Mesenteric fat pad (tissue), 1 donor: ENCODE data around the gene MTERF1. TPM values are rescaled to one million over a fixed set of nuclear protein-coding genes. Genes with fewer than 3 reads are reported as not detected.
"Not testable (repeated sequence)": the region's sequence is repeated elsewhere in the genome, so short reads cannot be mapped to it uniquely, and the experiment has no call there.

Experiments used
- DNase-seq: peaks from one replicate; pipeline ENCODE4 v3.0.0-alpha.2; 2020; ENCODE audit warnings: low spot score
- long read RNA-seq: library from polyadenylated mRNA; unstranded; transcript quantifications from one replicate; pipeline ENCODE4 v2.0.0, GENCODE V29; 2020
- total RNA-seq: library from RNA; stranded (reverse); fragmentation: NEBNext Ultra II Directional; extraction: Animal tissue kit (Norgen Biotek cat#: 25700); gene quantifications from one replicate; pipeline ENCODE4 v1.2.1, GENCODE V29; 2021
- donor health status: DM: yes; HTN: yes; CAD: no.

Gene MTERF1
- total RNA-seq = 7.7 TPM
- long read RNA-seq, transcript MTERF1-201 (3 exons, 1,997 nt) = major isoform, 10 of 14 reads
- long read RNA-seq, partial matches to known transcripts = 0 of 14 reads
- long read RNA-seq, other reads (novel, unspliced or antisense) = 2 of 14 reads

GRCh38 chr7:91880413-91881241 lies at the start of gene MTERF1:
TSS of gene MTERF1 (minus strand) at chr7:91880702. CDS start at chr7:91880083, 619 bp downstream.
- DNase-seq = peak; percentile 96

DNA sequence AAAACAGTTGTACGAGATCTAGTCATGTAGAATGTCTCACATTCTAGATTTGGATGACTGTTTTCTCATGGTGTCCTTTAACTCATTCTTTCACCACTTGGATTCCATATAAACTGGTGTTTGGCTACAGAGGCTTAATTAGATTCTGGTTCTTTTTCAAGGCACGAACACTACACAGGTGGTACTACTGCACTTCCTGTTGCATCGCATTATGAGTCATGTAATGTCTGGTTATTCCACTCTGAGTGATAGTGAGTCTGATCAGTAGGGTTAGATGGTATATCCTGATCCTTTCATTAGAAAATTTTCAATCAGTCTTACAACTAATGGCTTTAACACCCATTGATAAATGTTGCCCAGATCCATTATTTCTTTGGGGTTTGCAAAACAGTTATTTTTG lies 49.0 kb upstream of the MTERF1 start:
- DNase-seq = no peak

GRCh38 chr7:91927912-91928311 lies 47.4 kb upstream of the MTERF1 start:
- DNase-seq = no peak

DNA sequence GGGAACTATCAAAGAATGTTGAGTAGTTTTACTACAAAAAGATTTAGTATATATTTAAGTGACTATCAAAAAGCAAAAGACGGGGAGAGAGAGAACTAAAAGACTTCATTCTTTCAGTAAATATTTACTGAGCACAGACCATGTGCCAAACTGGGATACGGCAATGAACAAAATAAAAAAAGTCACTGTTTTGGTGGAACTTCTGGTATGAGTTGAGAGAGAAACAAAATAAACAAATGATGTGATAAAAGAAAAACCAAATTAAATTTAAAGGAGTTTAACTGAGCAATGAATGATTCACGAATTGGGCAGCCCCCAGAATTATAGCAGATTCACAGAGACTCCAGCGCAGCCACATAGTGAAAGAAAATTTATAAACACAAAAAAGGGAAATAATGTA lies 42.4 kb upstream of the MTERF1 start:
- no peak for DNase-seq

DNA sequence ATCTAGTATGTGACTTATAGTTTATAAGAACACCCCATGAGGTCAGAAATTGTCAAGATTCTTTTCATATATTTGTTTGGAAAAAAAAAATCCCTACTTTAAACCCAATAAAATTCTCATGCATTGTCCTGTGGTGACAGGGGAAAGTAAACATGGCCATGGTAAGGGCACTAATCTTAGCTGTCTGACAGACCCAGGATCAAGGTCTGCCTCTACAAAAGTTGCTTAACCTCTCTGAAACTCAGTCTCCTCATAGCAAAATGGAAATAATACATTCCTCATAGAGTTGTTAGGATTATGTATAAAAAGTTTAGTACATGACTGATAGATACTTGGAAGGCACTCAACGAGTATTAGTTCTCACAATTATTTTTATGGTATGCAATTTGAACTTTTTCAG lies 37.9 kb upstream of the MTERF1 start:
- DNase-seq = no peak

- no peak for DNase-seq
Observed at GRCh38 chr7:91916051-91916440, 35.5 kb upstream of the MTERF1 start.

- no peak for DNase-seq
Observed at GRCh38 chr7:91915401-91916050, 35.0 kb upstream of the MTERF1 start.

GRCh38 chr7:91913612-91914011 lies 33.1 kb upstream of the MTERF1 start:
- no peak for DNase-seq

DNA sequence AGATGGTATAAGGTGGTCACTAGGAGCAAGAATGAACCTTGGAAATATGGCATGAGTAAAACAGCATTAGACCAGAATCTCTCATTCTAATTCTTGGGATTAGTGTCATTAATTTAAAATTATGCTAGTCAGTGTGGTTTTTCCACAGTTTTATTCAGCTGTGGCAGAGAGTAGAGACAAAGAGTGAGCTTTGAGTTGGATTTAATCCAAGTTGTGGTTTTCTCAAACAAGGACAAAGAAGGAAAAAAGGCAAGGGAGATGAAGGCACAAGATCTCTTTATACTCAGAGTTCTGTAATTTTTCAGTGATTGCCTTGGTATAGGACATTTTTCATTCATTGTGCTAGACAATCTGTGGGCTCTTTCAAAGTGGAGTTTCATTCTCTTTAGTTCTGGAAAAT lies 32.0 kb upstream of the MTERF1 start:
- no peak for DNase-seq

DNA sequence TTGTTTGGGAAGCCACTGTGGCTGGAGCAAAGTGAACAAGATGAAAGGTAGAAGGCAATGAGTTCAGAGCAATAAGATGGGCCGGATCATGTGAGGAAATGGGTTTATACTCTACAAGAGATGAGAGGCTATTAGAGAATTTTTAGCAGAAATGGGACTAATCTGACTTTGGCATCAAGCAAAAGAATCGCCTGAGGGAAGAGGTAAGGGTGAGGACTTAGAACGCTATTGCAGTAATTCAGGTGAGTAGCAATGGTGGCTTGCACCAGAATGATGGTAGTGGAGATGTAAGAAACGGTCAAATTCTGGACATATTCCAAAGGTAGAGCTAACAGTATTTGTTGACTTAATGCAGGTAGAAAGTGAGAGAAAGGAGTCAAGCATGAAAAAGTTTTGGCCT lies 30.6 kb upstream of the MTERF1 start:
- DNase-seq = no peak

- DNase-seq = no peak
Observed at GRCh38 chr7:91910171-91910570, 29.7 kb upstream of the MTERF1 start.

- no peak for DNase-seq
Observed at GRCh38 chr7:91899563-91899962, 19.1 kb upstream of the MTERF1 start.

GRCh38 chr7:91898240-91898992 lies 17.9 kb upstream of the MTERF1 start:
- DNase-seq = no peak

GRCh38 chr7:91894781-91895480 lies 14.4 kb upstream of the MTERF1 start:
- no peak for DNase-seq

DNA sequence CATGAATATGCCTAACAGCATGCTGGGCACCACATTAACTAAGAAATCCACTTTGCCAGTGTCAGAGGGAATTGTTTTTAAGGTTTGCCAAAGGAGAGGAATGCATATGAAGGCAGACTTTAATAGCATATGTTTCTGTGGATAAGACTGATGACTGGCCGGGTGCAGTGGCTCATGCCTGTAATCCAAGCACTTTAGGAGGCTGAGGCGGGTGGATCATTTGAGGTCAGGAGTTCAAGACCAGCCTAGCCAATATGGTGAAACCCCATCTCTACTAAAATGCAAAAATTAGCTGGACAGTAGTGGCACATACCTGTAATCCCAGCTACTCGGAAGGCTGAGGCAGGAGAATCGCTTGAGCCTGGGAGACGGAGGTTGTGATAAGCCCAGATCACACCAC lies 13.2 kb upstream of the MTERF1 start:
- DNase-seq = not testable (repeated sequence)

DNA sequence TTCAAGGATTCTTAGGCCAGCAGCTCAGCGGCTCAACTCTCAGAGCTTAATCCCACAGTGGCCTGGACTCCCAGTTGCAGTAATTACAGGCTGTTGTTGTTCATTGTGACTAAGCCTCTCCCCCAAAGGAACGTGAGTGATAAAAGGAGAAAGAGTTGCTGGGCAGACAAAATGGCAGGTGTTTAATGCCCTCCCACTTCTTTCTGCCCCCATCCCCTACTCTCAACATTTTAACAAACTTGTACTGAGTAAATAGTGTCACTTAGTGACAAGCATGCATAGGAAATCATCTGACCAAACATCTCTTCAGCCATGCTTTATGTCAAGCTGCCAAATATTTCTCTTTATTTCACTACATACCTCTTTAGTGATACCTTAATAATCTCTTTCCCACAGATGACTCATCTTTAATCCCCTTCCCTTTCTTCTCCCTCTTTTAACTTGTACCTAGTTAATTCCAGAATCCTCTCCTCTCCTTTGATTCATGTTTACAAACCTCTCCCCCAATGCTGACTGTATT lies 12.4 kb upstream of the MTERF1 start:
- DNase-seq = no peak

- no peak for DNase-seq
Observed at GRCh38 chr7:91892099-91892705, 11.7 kb upstream of the MTERF1 start.

GRCh38 chr7:91888271-91889175 lies 8.0 kb upstream of the MTERF1 start:
- not testable (repeated sequence) for DNase-seq
